Epithelial cell of proximal tubule (primary cell): ENCODE measurements around the gene FAM184B. TPM values are rescaled to one million over a fixed set of nuclear protein-coding genes. Genes with fewer than 3 reads are reported as not detected.

Experiments used
- DNase-seq: peaks from one replicate; pipeline ENCODE4 v3.0.0-alpha.2; 2011; ENCODE audit warnings: low read depth
- H3K4me3 ChIP-seq: 2 replicates; pipeline ENCODE4 v1.5.1; 2011; ENCODE audit warnings: low read depth, mild to moderate bottlenecking, low read length
- CTCF ChIP-seq: conservative IDR thresholded peaks from 2 replicates; pipeline ENCODE4 v1.5.1; 2012; ENCODE audit warnings: low read depth, mild to moderate bottlenecking, low read length
- total RNA-seq: library from RNA; depleted of rRNA; stranded (reverse); fragments of >200 nt; gene quantifications from 2 replicates; pipeline ENCODE4 v1.2.3, GENCODE V29; 2015

Gene FAM184B
- total RNA-seq, 1 donor from 2014 or later = 0.17 TPM

- no peak for DNase-seq
- no peak for TF ChIP-seq CTCF
- no peak overlapping the region for H3K4me3 ChIP-seq
Observed at GRCh38 chr4:17642398-17642783, 139.0 kb downstream of the FAM184B start.

- no peak for TF ChIP-seq CTCF
- DNase-seq = no peak
- no peak overlapping the region for H3K4me3 ChIP-seq
Observed at GRCh38 chr4:17639136-17639535, 142.3 kb downstream of the FAM184B start.

GRCh38 chr4:17636696-17637622, 144.5 kb downstream of the FAM184B start:
- no peak for DNase-seq
- peak; percentile 84 for TF ChIP-seq CTCF
- no peak overlapping the region for H3K4me3 ChIP-seq

- no peak overlapping the region for H3K4me3 ChIP-seq
- no peak for DNase-seq
- TF ChIP-seq CTCF = no peak
Observed at GRCh38 chr4:17636341-17636695, 145.1 kb downstream of the FAM184B start.

GRCh38 chr4:17635056-17635455, 146.4 kb downstream of the FAM184B start:
- no peak for TF ChIP-seq CTCF
- no peak overlapping the region for H3K4me3 ChIP-seq
- no peak for DNase-seq

- no peak for TF ChIP-seq CTCF
- H3K4me3 ChIP-seq = no peak overlapping the region
- DNase-seq = no peak
Observed at GRCh38 chr4:17633600-17633999, 147.8 kb downstream of the FAM184B start.

GRCh38 chr4:17630228-17630627, 151.2 kb downstream of the FAM184B start:
- no peak for DNase-seq
- no peak overlapping the region for H3K4me3 ChIP-seq
- no peak for TF ChIP-seq CTCF
